Mammary epithelial cell (primary cell): ENCODE data around the gene GEMIN8.

Source experiments
- CTCF ChIP-seq, 2 donors: IDR thresholded peaks in 1 of 2; conservative IDR thresholded peaks in 1 of 2; 2 replicates each; pipeline ENCODE4 v1.5.1; 2011 to 2012; ENCODE audit warnings: inconsistent platforms in 2 of 2, low read length in 2 of 2, mild to moderate bottlenecking in 2 of 2, control low read depth in 1 of 2, low read depth in 1 of 2; ENCODE audit not compliant: insufficient read depth in 1 of 2; ENCODE audit errors: extremely low read depth in 1 of 2
- EZH2 ChIP-seq: IDR thresholded peaks from 2 replicates; pipeline ENCODE4 v1.6.1; 2012; ENCODE audit warnings: low read length, inconsistent platforms, borderline replicate concordance

DNA sequence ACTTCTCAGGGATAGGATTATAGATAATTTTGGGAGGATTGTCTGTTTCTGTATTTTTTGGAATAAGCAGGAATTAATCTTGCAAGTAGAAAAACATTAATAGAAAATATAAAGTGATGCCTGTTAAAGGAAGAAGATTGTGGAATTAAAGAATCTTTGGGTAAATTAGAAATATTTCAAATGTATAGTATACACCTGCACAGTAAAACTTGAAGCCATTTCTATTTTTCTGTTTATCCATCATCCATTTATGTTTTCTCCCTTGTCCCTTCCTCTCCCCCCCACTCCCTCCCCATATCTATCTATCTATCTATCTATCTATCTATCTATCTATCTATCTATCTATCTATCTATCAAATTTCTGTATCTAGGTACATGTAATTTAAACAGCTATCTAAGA is 46.9 kb upstream of the GEMIN8 start:
- TF ChIP-seq EZH2, result no peak
- no peak for TF ChIP-seq CTCF (conservative IDR thresholded peaks at IDR 0.05 in 1 of 2, IDR thresholded peaks at IDR 0.05 in 1 of 2; ENCODE audit: extremely low read depth in 1 of 2, insufficient read depth in 1 of 2, low read depth in 1 of 2, low read length in 2 of 2)
